GM18517 (cell line): ENCODE data around the gene ESRP2.
A peak's percentile ranks its signal among the peaks of the same experiment; 100 is the strongest.

Source experiments
- ATAC-seq: cut with Tn5 transposase; IDR thresholded peaks from one replicate; pipeline ENCODE4 v1.9.1; 2021; ENCODE audit warnings: mild to moderate bottlenecking, moderate library complexity; ENCODE audit not compliant: unreplicated experiment

Gene ESRP2

GRCh38 chr16:68242926-68243858, 7.3 kb upstream of the ESRP2 start:
- ATAC-seq, result no peak

- ATAC-seq, result no peak
Measured at GRCh38 chr16:68242085-68242484, 6.2 kb upstream of the ESRP2 start.

- ATAC-seq, result no peak
Measured at GRCh38 chr16:68238029-68238345, 2.1 kb upstream of the ESRP2 start.

GRCh38 chr16:68237243-68238028, 1.5 kb upstream of the ESRP2 start:
- peak; percentile 83 for ATAC-seq

GRCh38 chr16:68236826-68237242, 907 bp upstream of the ESRP2 start:
- ATAC-seq, result no peak

GRCh38 chr16:68236137-68236825, 354 bp upstream of the ESRP2 start:
- no peak for ATAC-seq

- ATAC-seq, result no peak
Measured at GRCh38 chr16:68235108-68235886, 630 bp downstream of the ESRP2 start.

- no peak for ATAC-seq
Measured at GRCh38 chr16:68234188-68235107, 1.5 kb downstream of the ESRP2 start.

- ATAC-seq, result no peak
Measured at GRCh38 chr16:68233835-68234187, 2.1 kb downstream of the ESRP2 start.

GRCh38 chr16:68233085-68233834, 2.7 kb downstream of the ESRP2 start:
- no peak for ATAC-seq

GRCh38 chr16:68232335-68232734, 3.6 kb downstream of the ESRP2 start:
- ATAC-seq, result no peak

GRCh38 chr16:68231384-68232136, 4.4 kb downstream of the ESRP2 start:
- ATAC-seq, result no peak

GRCh38 chr16:68230956-68231355, 5.0 kb downstream of the ESRP2 start:
- no peak for ATAC-seq

- no peak for ATAC-seq
Measured at GRCh38 chr16:68230176-68230571, 5.8 kb downstream of the ESRP2 start.

- no peak for ATAC-seq
Measured at GRCh38 chr16:68229431-68230175, 6.3 kb downstream of the ESRP2 start.

GRCh38 chr16:68228652-68229051, 7.3 kb downstream of the ESRP2 start:
- ATAC-seq, result no peak

GRCh38 chr16:68227850-68228553, 7.9 kb downstream of the ESRP2 start:
- no peak for ATAC-seq
